ENCODE data around the gene C12orf60.
"Not testable (repeated sequence)": the region's sequence is repeated elsewhere in the genome, so short reads cannot be mapped to it uniquely, and the experiment has no call there.

C12orf60 gene

GRCh38 chr12:14803011-14803829, at the start of gene C12orf60, which contains the start of gene WBP11:
Gene C12orf60 (plus strand): TSS chr12:14803670. CDS start chr12:14822936, 19,266 bp downstream.
Gene WBP11 (minus strand): TSS chr12:14803478. CDS start chr12:14801383, 2,095 bp downstream.
- DNase-seq = peak; percentile 92 to 100

- no peak for DNase-seq
These were observed 46.9 kb upstream of the C12orf60 start for GRCh38 chr12:14756334-14757143.

- not testable (repeated sequence) for DNase-seq
These were observed 43.7 kb upstream of the C12orf60 start for GRCh38 chr12:14759711-14760280.

GRCh38 chr12:14765398-14765797, 38.1 kb upstream of the C12orf60 start:
- DNase-seq = no peak

- DNase-seq = not testable (repeated sequence)
These were observed 37.5 kb upstream of the C12orf60 start for GRCh38 chr12:14766020-14766419.

GRCh38 chr12:14766649-14767215, 36.7 kb upstream of the C12orf60 start:
- no peak for DNase-seq

- no peak for DNase-seq
These were observed 35.9 kb upstream of the C12orf60 start for GRCh38 chr12:14767617-14768016.

GRCh38 chr12:14768823-14769405, 34.6 kb upstream of the C12orf60 start:
- DNase-seq = no peak

- DNase-seq = no peak
These were observed 34.0 kb upstream of the C12orf60 start for GRCh38 chr12:14769466-14769968.

GRCh38 chr12:14769969-14770495, 33.4 kb upstream of the C12orf60 start:
- DNase-seq = peak; percentile 58 to 61

GRCh38 chr12:14770496-14771461, 32.7 kb upstream of the C12orf60 start:
- DNase-seq = peak; percentile 78 to 83

- no peak for DNase-seq
These were observed 31.8 kb upstream of the C12orf60 start for GRCh38 chr12:14771651-14772137.

GRCh38 chr12:14772946-14773345, 30.5 kb upstream of the C12orf60 start:
- no peak for DNase-seq

GRCh38 chr12:14773685-14774073, 29.8 kb upstream of the C12orf60 start:
- no peak for DNase-seq

GRCh38 chr12:14774074-14774905, 29.2 kb upstream of the C12orf60 start:
- DNase-seq = peak; percentile 87 to 95

- peak in 1 of 2 donors; percentile 21 for DNase-seq
These were observed 28.4 kb upstream of the C12orf60 start for GRCh38 chr12:14774906-14775635.

GRCh38 chr12:14775636-14775980, 27.9 kb upstream of the C12orf60 start:
- DNase-seq = no peak

GRCh38 chr12:14776236-14776961, 27.1 kb upstream of the C12orf60 start:
- DNase-seq = no peak
